Natural killer cell (primary cell): ENCODE results near the gene DOCK4. TPM values are rescaled to one million over a fixed set of nuclear protein-coding genes. Genes with fewer than 3 reads are reported as not detected.

Experiments used
- ATAC-seq, 3 donors: fragments of 150-1000 bp in 2 of 3; fragments of 200-7000 bp in 1 of 3; cut with Tn5 transposase; 1 replicate in 1 of 3; 2 replicates in 2 of 3; pipeline ENCODE4 v1.10.0; 2021; ENCODE audit warnings: mild to moderate bottlenecking in 2 of 3, moderate library complexity in 2 of 3
- DNase-seq, 2 donors: peaks; one replicate each; pipeline versions ENCODE4 v3.0.0 to v3.0.0-alpha.2; 2013 to 2021; ENCODE audit warnings: mixed read lengths in 1 of 2
- H3K27ac ChIP-seq: one replicate; pipeline ENCODE4 v1.5.1; 2013; ENCODE audit warnings: mild to moderate bottlenecking, low read length
- H3K27me3 ChIP-seq: one replicate; pipeline ENCODE4 v1.6.1; 2013; ENCODE audit warnings: low read length; ENCODE audit not compliant: control insufficient read depth, insufficient read depth
- H3K36me3 ChIP-seq: one replicate; pipeline ENCODE4 v1.6.1; 2013; ENCODE audit warnings: low read length; ENCODE audit not compliant: control insufficient read depth, insufficient read depth
- H3K4me1 ChIP-seq: one replicate; pipeline ENCODE4 v1.6.1; 2013; ENCODE audit warnings: low read length; ENCODE audit not compliant: control insufficient read depth, insufficient read depth
- H3K4me3 ChIP-seq: one replicate; pipeline ENCODE4 v1.5.1; 2013; ENCODE audit warnings: low read length
- H3K9me3 ChIP-seq: one replicate; pipeline ENCODE4 v1.6.1; 2013; ENCODE audit warnings: low read length; ENCODE audit not compliant: control insufficient read depth, insufficient read depth
- H3K27ac Mint-ChIP-seq, 2 donors: one replicate each; pipeline ENCODE4 v1.8.0; 2022; ENCODE audit warnings: mild to moderate bottlenecking in 2 of 2, mixed read lengths in 2 of 2, moderate library complexity in 1 of 2
- H3K27me3 Mint-ChIP-seq, 2 donors: one replicate each; pipeline ENCODE4 v1.8.0; 2022; ENCODE audit warnings: low read depth in 2 of 2, mixed read lengths in 2 of 2
- H3K36me3 Mint-ChIP-seq: one replicate; pipeline ENCODE4 v1.8.0; 2022; ENCODE audit warnings: mixed read lengths
- H3K4me1 Mint-ChIP-seq, 2 donors: one replicate each; pipeline ENCODE4 v1.8.0; 2022; ENCODE audit warnings: mixed read lengths in 2 of 2
- H3K4me3 Mint-ChIP-seq: one replicate; pipeline ENCODE4 v1.8.0; 2022; ENCODE audit warnings: mild to moderate bottlenecking, moderate library complexity, mixed read lengths
- H3K9me3 Mint-ChIP-seq, 2 donors: one replicate each; pipeline ENCODE4 v1.8.0; 2022; ENCODE audit warnings: mixed read lengths in 2 of 2
- CTCF ChIP-seq: fragments of 200-600 bp; IDR thresholded peaks from one replicate; pipeline ENCODE4 v1.8.0; 2022; ENCODE audit warnings: antibody characterized with exemption
- WGBS: methylation state at CpG from one replicate; pipeline ENCODE4 v1.1.7; 2013; ENCODE audit warnings: missing lambda C conversion rate; ENCODE audit not compliant: insufficient coverage; 5-methylcytosine and 5-hydroxymethylcytosine counted together
- intact Hi-C: fragments of 100-400 bp; cut with micrococcal nuclease; formaldehyde crosslinking; loops from one replicate; pipeline ENCODE4 v1.14.2; 2022
- total RNA-seq, 4 donors: library from RNA; stranded (reverse); fragments of 120-200 nt in 1 of 4; gene quantifications; one replicate each; pipeline versions ENCODE4 v1.2.3 to v1.2.4, GENCODE V29; 2013 to 2022

DOCK4 gene
- total RNA-seq, 3 donors from 2014 or later (not counting 1 experiment from before 2014, with no cell fraction given) = 0.61 to 2.4 (median 0.89) TPM

- H3K36me3 Mint-ChIP-seq = no peaks in the 10 kb centered on the region
- WGBS = 78% methylated on average over 4 of the region's 4 CpGs
- no peaks in the 10 kb centered on the region for H3K9me3 Mint-ChIP-seq
- intact Hi-C loops = no loop called here
- Histone ChIP-seq H3K4me1 (no peaks in the 10 kb centered on the region), H3K36me3 (no peaks in the 10 kb centered on the region), H3K27ac (no peak overlapping the region), H3K9me3 (no peaks in the 10 kb centered on the region), H3K4me3 (no peak overlapping the region), H3K27me3 (no peaks in the 10 kb centered on the region)
- peaks cover 0 to 2% of the 10 kb centered on the region in 2 donors for H3K27me3 Mint-ChIP-seq
- H3K4me3 Mint-ChIP-seq = no peak overlapping the region
- no peak for ATAC-seq
- no peak for TF ChIP-seq CTCF
- DNase-seq = no peak
- no peak overlapping the region for H3K27ac Mint-ChIP-seq
- H3K4me1 Mint-ChIP-seq = no peaks in the 10 kb centered on the region
Observed at GRCh38 chr7:112072541-112073245, 133.5 kb downstream of the DOCK4 start.

GRCh38 chr7:112071856-112072255 is 134.3 kb downstream of the DOCK4 start:
- no peak overlapping the region for H3K27ac ChIP-seq
- H3K4me3 ChIP-seq = no peak overlapping the region
- Mint-ChIP-seq H3K36me3 (no peaks in the 10 kb centered on the region), H3K4me1 (no peaks in the 10 kb centered on the region), H3K9me3 (no peaks in the 10 kb centered on the region), H3K4me3 (no peak overlapping the region), H3K27me3 (peaks cover 0 to 2% of the 10 kb centered on the region in 2 donors), H3K27ac (no peak overlapping the region)
- no peak for TF ChIP-seq CTCF
- no peaks in the 10 kb centered on the region for H3K9me3 ChIP-seq
- no peaks in the 10 kb centered on the region for H3K36me3 ChIP-seq
- no peaks in the 10 kb centered on the region for H3K27me3 ChIP-seq
- no peaks in the 10 kb centered on the region for H3K4me1 ChIP-seq
- no peak for DNase-seq
- intact Hi-C loops = no loop called here
- ATAC-seq = no peak

GRCh38 chr7:112070674-112071256 is 135.4 kb downstream of the DOCK4 start:
- Mint-ChIP-seq H3K4me1 (no peaks in the 10 kb centered on the region), H3K36me3 (no peaks in the 10 kb centered on the region), H3K27ac (no peak overlapping the region), H3K9me3 (no peaks in the 10 kb centered on the region), H3K4me3 (no peak overlapping the region), H3K27me3 (peaks cover 0 to 2% of the 10 kb centered on the region in 2 donors)
- intact Hi-C loops = no loop called here
- Histone ChIP-seq H3K9me3 (no peaks in the 10 kb centered on the region), H3K36me3 (no peaks in the 10 kb centered on the region), H3K27ac (no peak overlapping the region), H3K27me3 (no peaks in the 10 kb centered on the region), H3K4me3 (no peak overlapping the region), H3K4me1 (no peaks in the 10 kb centered on the region)
- no peak for TF ChIP-seq CTCF
- ATAC-seq (no peak), DNase-seq (no peak)
- 93% methylated on average over 4 of the region's 5 CpGs for WGBS
